H1 (cell line): ENCODE measurements around the gene PDZD8. TPM values are rescaled to one million over a fixed set of nuclear protein-coding genes. Genes with fewer than 3 reads are reported as not detected.

ENCODE experiments used
- CTCF ChIA-PET: fragments of 300-600 bp; sonication (Branson Sonifier 250); formaldehyde crosslinking; loops from one replicate; lab custom pipeline; 2021; ENCODE audit not compliant: partially characterized antibody; lab: Charles Lee
- POLR2A ChIA-PET: fragments of 300-600 bp; sonication (Branson Sonifier 250); formaldehyde crosslinking; loops from one replicate; lab custom pipeline; 2021; ENCODE audit warnings: inconsistent platforms; ENCODE audit not compliant: partially characterized antibody; lab: Charles Lee
- DNase-seq, 2 experiments: peaks; one replicate each; pipeline versions ENCODE4 v3.0.0 to v3.0.0-alpha.2; 2010 to 2022; ENCODE audit warnings: low spot score in 2 of 2, low read depth in 1 of 2, mixed read lengths in 1 of 2
- FAIRE-seq: peaks from 2 replicates; lab custom pipeline; 2011; peaks lifted over from hg19 to GRCh38; lab: Jason Lieb, UNC
- H2AFZ ChIP-seq: 2 replicates; pipeline ENCODE4 v1.8.1; 2012; ENCODE audit warnings: low read length, inconsistent platforms
- H2AK5ac ChIP-seq: 2 replicates; pipeline ENCODE4 v1.6.1; 2013; ENCODE audit warnings: low read depth, low read length
- H2BK120ac ChIP-seq: replicated peaks from 2 replicates; pipeline ENCODE3; 2013; ENCODE audit warnings: low read depth, low read length, inconsistent platforms
- H2BK12ac ChIP-seq: 2 replicates; pipeline ENCODE4 v1.6.1; 2013; ENCODE audit warnings: low read depth, low read length
- H2BK15ac ChIP-seq: 2 replicates; pipeline ENCODE4 v1.6.1; 2013; ENCODE audit warnings: low read length
- H2BK20ac ChIP-seq: 2 replicates; pipeline ENCODE4 v1.6.1; 2013; ENCODE audit warnings: low read length
- H2BK5ac ChIP-seq: 2 replicates; pipeline ENCODE4 v1.6.1; 2013; ENCODE audit warnings: low read depth, low read length
- H3K14ac ChIP-seq: 2 replicates; pipeline ENCODE4 v1.6.1; 2013; ENCODE audit warnings: inconsistent platforms; ENCODE audit not compliant: insufficient read length
- H3K18ac ChIP-seq: 2 replicates; pipeline ENCODE4 v1.6.1; 2013; ENCODE audit warnings: low read length; ENCODE audit errors: extremely low read depth
- H3K23ac ChIP-seq: 2 replicates; pipeline ENCODE4 v1.6.1; 2013; ENCODE audit warnings: inconsistent platforms; ENCODE audit not compliant: insufficient read length
- H3K23me2 ChIP-seq: 2 replicates; pipeline ENCODE4 v1.6.1; 2013; ENCODE audit warnings: low read depth, low read length
- H3K27ac ChIP-seq: 2 replicates; pipeline ENCODE4 v1.6.1; 2011; ENCODE audit warnings: low read depth, low read length, inconsistent platforms
- H3K27me3 ChIP-seq, 4 experiments: replicated peaks in 1 of 4; 1 replicate in 1 of 4; 2 replicates in 3 of 4; pipeline versions ENCODE4 v1.6.1 to v1.8.1; 2011 to 2013; ENCODE audit warnings: low read length in 3 of 4, mild to moderate bottlenecking in 3 of 4, inconsistent platforms in 2 of 4, mixed read lengths in 2 of 4, moderate library complexity in 1 of 4; ENCODE audit not compliant: control insufficient read depth in 3 of 4, insufficient read depth in 3 of 4; ENCODE audit errors: extremely low read depth in 1 of 4
- H3K36me3 ChIP-seq, 4 experiments: 2 replicates each; pipeline versions ENCODE4 v1.6.1 to v1.8.1; 2011 to 2013; ENCODE audit warnings: mild to moderate bottlenecking in 4 of 4, low read length in 3 of 4, moderate library complexity in 2 of 4, control low read depth in 1 of 4, inconsistent platforms in 1 of 4; ENCODE audit not compliant: insufficient read depth in 4 of 4, control insufficient read depth in 2 of 4
- H3K4ac ChIP-seq: replicated peaks from 2 replicates; pipeline ENCODE3; 2013; ENCODE audit warnings: low read length, low read depth, mixed read lengths, inconsistent platforms; ENCODE audit not compliant: insufficient read length
- H3K4me1 ChIP-seq, 4 experiments: replicated peaks in 1 of 4; 1 replicate in 1 of 4; 2 replicates in 3 of 4; pipeline versions ENCODE4 v1.6.1 to v1.8.1; 2011 to 2013; ENCODE audit warnings: low read length in 3 of 4, inconsistent platforms in 2 of 4, mixed read lengths in 1 of 4; ENCODE audit not compliant: insufficient read depth in 4 of 4, control insufficient read depth in 3 of 4
- H3K4me2 ChIP-seq, 2 experiments: 2 replicates each; pipeline versions ENCODE4 v1.6.1 to v1.8.1; 2011 to 2013; ENCODE audit warnings: low read depth in 2 of 2, low read length in 2 of 2, control low read depth in 1 of 2, inconsistent platforms in 1 of 2, mild to moderate bottlenecking in 1 of 2; ENCODE audit not compliant: insufficient read depth in 1 of 2
- H3K4me3 ChIP-seq, 4 experiments: fragments of 200-600, 300-600 bp in 1 of 4; sonication (generic), shearing (Covaris generic), sonication (Bioruptor Twin) in 1 of 4; 2 replicates each; pipeline versions ENCODE4 v1.5.1 to v1.8.1; 2011 to 2016; ENCODE audit warnings: low read length in 4 of 4, low read depth in 3 of 4, control low read depth in 2 of 4, inconsistent platforms in 2 of 4, mild to moderate bottlenecking in 2 of 4, mixed read lengths in 1 of 4, moderate library complexity in 1 of 4; ENCODE audit not compliant: insufficient read depth in 2 of 4; ENCODE audit errors: extremely low read depth in 1 of 4
- H3K56ac ChIP-seq: replicated peaks from 2 replicates; pipeline ENCODE3; 2013; ENCODE audit warnings: low read depth, mild to moderate bottlenecking, mixed read lengths, low read length, inconsistent platforms; ENCODE audit not compliant: insufficient read length
- H3K79me1 ChIP-seq: 2 replicates; pipeline ENCODE4 v1.6.1; 2013; ENCODE audit warnings: low read depth, low read length, control low read depth
- H3K79me2 ChIP-seq, 2 experiments: 2 replicates each; pipeline versions ENCODE4 v1.6.1 to v1.8.1; 2012 to 2013; ENCODE audit warnings: low read length in 2 of 2, mild to moderate bottlenecking in 2 of 2, inconsistent platforms in 1 of 2; ENCODE audit not compliant: insufficient read depth in 2 of 2, control insufficient read depth in 1 of 2
- H3K9ac ChIP-seq, 4 experiments: replicated peaks in 1 of 4; 1 replicate in 1 of 4; 2 replicates in 3 of 4; pipeline versions ENCODE4 v1.6.1 to v1.8.1; 2011 to 2013; ENCODE audit warnings: low read depth in 3 of 4, low read length in 3 of 4, control low read depth in 2 of 4, mild to moderate bottlenecking in 2 of 4, moderate library complexity in 2 of 4, inconsistent platforms in 1 of 4; ENCODE audit errors: extremely low read depth in 1 of 4
- H3K9me3 ChIP-seq, 2 experiments: 2 replicates each; pipeline versions ENCODE4 v1.6.1 to v1.8.1; 2012 to 2013; ENCODE audit warnings: mild to moderate bottlenecking in 2 of 2, moderate library complexity in 2 of 2, control low read depth in 1 of 2, inconsistent platforms in 1 of 2, low read depth in 1 of 2, low read length in 1 of 2, mixed read lengths in 1 of 2; ENCODE audit not compliant: insufficient read depth in 2 of 2
- H4K20me1 ChIP-seq, 2 experiments: replicated peaks in 1 of 2; 2 replicates each; pipeline versions ENCODE3 to v1.8.1; 2011 to 2013; ENCODE audit warnings: inconsistent platforms in 2 of 2, low read length in 2 of 2, mild to moderate bottlenecking in 1 of 2; ENCODE audit not compliant: insufficient read depth in 2 of 2, control insufficient read depth in 1 of 2
- H4K5ac ChIP-seq: 2 replicates; pipeline ENCODE4 v1.6.1; 2013; ENCODE audit warnings: low read length, low read depth, mixed read lengths, inconsistent platforms; ENCODE audit not compliant: insufficient read length
- H4K8ac ChIP-seq: 2 replicates; pipeline ENCODE4 v1.8.0; 2013; ENCODE audit warnings: mild to moderate bottlenecking, moderate library complexity, low read length, inconsistent platforms; ENCODE audit not compliant: insufficient read depth; ENCODE audit errors: extremely low read depth
- H4K91ac ChIP-seq: replicated peaks from 2 replicates; pipeline ENCODE3; 2013; ENCODE audit warnings: low read length, mixed read lengths, inconsistent platforms; ENCODE audit not compliant: insufficient read length
- CBX8 ChIP-seq: fragments of 300-800, 300-1000 bp; sonication (generic); IDR thresholded peaks from 2 replicates; pipeline ENCODE4 v1.7.1; 2016; ENCODE audit warnings: low read depth, low read length, borderline replicate concordance
- HDAC6 ChIP-seq: IDR thresholded peaks from one replicate; pipeline ENCODE4 v1.7.1; 2012; ENCODE audit warnings: low read depth, mild to moderate bottlenecking, inconsistent platforms, low read length, moderate library complexity
- KDM1A ChIP-seq: fragments of 200-600, 300-600 bp; sonication (generic); IDR thresholded peaks from 2 replicates; pipeline ENCODE4 v1.7.1; 2016; ENCODE audit warnings: mild to moderate bottlenecking, low read length, borderline replicate concordance
- MAX ChIP-seq: IDR thresholded peaks from 2 replicates; pipeline ENCODE4 v1.6.1; 2012; ENCODE audit warnings: inconsistent platforms
- PHF8 ChIP-seq: fragments of 200-600 bp; sonication (generic); conservative IDR thresholded peaks from 2 replicates; pipeline ENCODE4 v1.7.1; 2012; ENCODE audit warnings: low read depth, mild to moderate bottlenecking, inconsistent platforms, low read length, moderate library complexity
- SP1 ChIP-seq: IDR thresholded peaks from 2 replicates; pipeline ENCODE4 v1.6.1; 2011; ENCODE audit warnings: low read depth, low read length
- WGBS, 2 experiments: shearing (Covaris generic) in 1 of 2; methylation state at CpG; one replicate each; pipeline versions ENCODE4 v1.1.6 to v1.1.7; 2013 to 2015; ENCODE audit warnings: low lambda C conversion rate in 2 of 2, mixed read lengths in 2 of 2, inconsistent platforms in 1 of 2, low coverage in 1 of 2, missing lambda C conversion rate in 1 of 2; ENCODE audit not compliant: insufficient replicate concordance in 2 of 2, insufficient coverage in 1 of 2, insufficient read length in 1 of 2; ENCODE audit errors: extremely low coverage in 1 of 2, missing lambda C conversion rate in 1 of 2; 5-methylcytosine and 5-hydroxymethylcytosine counted together
- polyA plus RNA-seq, 7 experiments: library from polyadenylated mRNA; depleted of rRNA in 3 of 7; stranded (reverse) in 5 of 7; unstranded in 2 of 7; fragments of >200 nt in 5 of 7; fragments of 200-250 nt in 2 of 7; gene quantifications; 1 replicate in 5 of 7; 2 replicates in 1 of 7; 4 replicates in 1 of 7; pipeline versions ENCODE4 v1.2.1 to v1.2.3, GENCODE V29; 2011 to 2013; ENCODE audit warnings: missing spikeins in 2 of 7, mixed read lengths in 2 of 7
- total RNA-seq: library from RNA; stranded (reverse); fragmentation: NEBNext Ultra II Directional; extraction: Animal tissue kit (Norgen Biotek cat#: 25700); gene quantifications from 2 replicates; pipeline ENCODE4 v1.2.1, GENCODE V29; 2021
- TF ChIP-seq, protein P1 (sequence below): IDR thresholded peaks from 2 replicates; pipeline ENCODE4 v1.6.1; 2012; ENCODE audit warnings: inconsistent platforms

The PDZD8 gene
- total and polyA plus RNA-seq, 2 of the 8 experiments (the other 6 are each of a cell fraction or from before 2014, with no cell fraction given) = 10.9 to 50.1 TPM

DNA sequence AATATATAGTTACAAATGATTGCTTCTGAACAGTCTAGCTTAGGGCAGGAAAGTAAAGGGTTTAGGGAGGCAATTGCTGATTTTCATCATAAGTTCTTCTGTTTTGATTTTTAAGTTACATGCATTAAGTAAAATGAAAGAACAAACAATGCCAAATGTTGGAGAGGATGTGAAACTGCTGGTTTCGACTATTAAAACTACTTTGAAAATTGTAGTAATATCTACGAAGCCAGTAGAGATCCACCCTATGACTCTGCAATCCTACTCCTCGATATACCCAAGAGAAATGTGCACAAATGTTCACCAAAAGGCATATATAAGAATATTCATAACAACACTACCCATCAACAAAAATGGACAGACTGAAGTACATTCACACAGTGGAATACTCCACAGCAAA lies 24.3 kb downstream of the PDZD8 start:
- no peak overlapping the region for H2AK5ac ChIP-seq
- H2BK5ac ChIP-seq = no peak overlapping the region
- no peak overlapping the region for H2BK15ac ChIP-seq
- no peaks in the 10 kb centered on the region for H4K20me1 ChIP-seq
- no peaks in the 10 kb centered on the region for H3K23me2 ChIP-seq
- no peaks in the 10 kb centered on the region for H3K27me3 ChIP-seq
- H3K4me1 ChIP-seq = peaks cover 5 to 24% (median 15%) of the 10 kb centered on the region in 4 experiments
- no peak overlapping the region for H2BK120ac ChIP-seq
- H3K79me1 ChIP-seq = no peaks in the 10 kb centered on the region
- no peak overlapping the region for H4K5ac ChIP-seq
- no peak overlapping the region for H2BK12ac ChIP-seq
- no peak overlapping the region for H2AFZ ChIP-seq
- no peaks in the 10 kb centered on the region for H3K9me3 ChIP-seq
- no peak overlapping the region for H3K4ac ChIP-seq
- peaks cover 3 to 81% of the 10 kb centered on the region in 2 experiments; a peak in 3 of 4 replicates for H3K79me2 ChIP-seq
- CTCF ChIA-PET = interaction anchor here (0.9 to 3.1 kb wide), 2 partner anchors 10 to 124 kb away, joined by 3 to 11 read pairs; no protein-coding TSS in a partner anchor
- no peak overlapping the region for H2BK20ac ChIP-seq
- no peak overlapping the region for H3K4me2 ChIP-seq
- TF ChIP-seq PHF8 (no peak), KDM1A (no peak), CBX8 (no peak), MAX (no peak), HDAC6 (no peak), SP1 (no peak)
- TF ChIP-seq, protein P1, sequence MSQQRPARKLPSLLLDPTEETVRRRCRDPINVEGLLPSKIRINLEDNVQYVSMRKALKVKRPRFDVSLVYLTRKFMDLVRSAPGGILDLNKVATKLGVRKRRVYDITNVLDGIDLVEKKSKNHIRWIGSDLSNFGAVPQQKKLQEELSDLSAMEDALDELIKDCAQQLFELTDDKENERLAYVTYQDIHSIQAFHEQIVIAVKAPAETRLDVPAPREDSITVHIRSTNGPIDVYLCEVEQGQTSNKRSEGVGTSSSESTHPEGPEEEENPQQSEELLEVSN = no peak
- no peak overlapping the region for H3K9ac ChIP-seq
- no peak overlapping the region for H3K27ac ChIP-seq
- WGBS, 2 experiments = 91% methylated on average over 3 of the region's 3 CpGs; no CpG with 5 or more reads in 1 of the 2 experiments
- H3K23ac ChIP-seq = no peak overlapping the region
- no peak for FAIRE-seq
- no peak overlapping the region for H3K56ac ChIP-seq
- no peak overlapping the region for H3K18ac ChIP-seq
- no peak overlapping the region for H4K8ac ChIP-seq
- POLR2A ChIA-PET = no interaction called here
- no peak overlapping the region for H3K14ac ChIP-seq
- DNase-seq = no peak
- no peak overlapping the region for H3K4me3 ChIP-seq
- H4K91ac ChIP-seq = no peak overlapping the region
- H3K36me3 ChIP-seq = no peaks in the 10 kb centered on the region
